GDM1 (cell line): ENCODE measurements around the gene DAPK3.
"Not testable (repeated sequence)": the region's sequence is repeated elsewhere in the genome, so short reads cannot be mapped to it uniquely, and the experiment has no call there.

Experiments
- DNase-seq: peaks from one replicate; lab custom pipeline; 2025; lab: John Stamatoyannopoulos, UW

The DAPK3 gene

GRCh38 chr19:4005436-4005835, 34.5 kb upstream of the DAPK3 start:
- not testable (repeated sequence) for DNase-seq

GRCh38 chr19:4000798-4001197, 29.9 kb upstream of the DAPK3 start:
- not testable (repeated sequence) for DNase-seq

DNA sequence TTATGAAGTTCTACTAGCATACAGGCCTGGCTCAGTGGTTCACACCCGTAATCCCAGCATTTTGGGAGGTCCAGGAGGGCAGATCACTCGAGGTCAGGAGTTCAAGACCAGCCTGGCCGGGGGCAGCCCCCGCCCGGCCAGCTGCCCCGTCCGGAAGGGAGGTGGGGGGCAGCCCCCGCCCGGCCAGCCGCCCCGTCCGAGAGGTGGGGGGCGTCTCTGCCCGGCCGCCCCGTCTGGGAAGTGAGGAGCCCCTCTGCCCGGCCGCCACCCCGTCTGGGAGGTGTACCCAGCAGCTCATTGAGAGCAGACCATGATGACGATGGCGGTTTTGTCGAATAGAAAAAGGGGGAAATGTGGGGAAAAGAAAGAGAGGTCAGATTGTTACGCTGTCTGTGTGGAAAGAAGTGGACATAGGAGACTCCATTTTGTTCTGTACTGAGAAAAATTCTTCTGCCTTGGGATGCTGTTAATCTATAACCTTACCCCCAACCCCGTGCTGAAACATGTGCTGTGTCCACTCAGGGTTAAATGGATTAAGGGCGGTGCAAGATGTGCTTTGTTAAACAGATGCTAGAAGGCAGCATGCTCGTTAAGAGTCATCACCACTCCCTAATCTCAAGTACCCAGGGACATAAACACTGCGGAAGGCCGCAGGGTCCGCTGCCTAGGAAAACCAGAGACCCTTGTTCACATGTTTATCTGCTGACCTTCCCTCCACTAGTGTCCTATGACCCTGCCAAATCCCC, 27.9 kb upstream of the DAPK3 start:
- DNase-seq: not testable (repeated sequence)

DNA sequence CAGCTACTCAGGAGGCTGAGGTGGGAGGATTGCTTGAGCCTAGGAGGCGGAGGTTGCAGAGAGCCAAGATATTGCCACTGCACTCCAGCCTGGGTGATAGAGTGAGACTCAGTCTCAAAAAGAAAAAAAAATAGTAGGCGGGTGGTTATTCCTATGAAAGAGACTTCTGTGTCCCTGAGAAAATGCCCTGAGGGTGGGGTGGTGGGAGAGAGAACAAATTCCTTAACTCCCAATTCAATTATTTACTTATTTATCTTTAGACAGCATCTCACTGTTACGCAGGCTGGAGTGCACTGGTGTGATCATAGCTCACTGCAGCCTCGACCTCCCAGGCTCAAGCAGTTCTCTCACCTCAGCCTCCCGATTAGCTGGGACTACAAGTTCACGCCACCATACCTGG, 24.7 kb upstream of the DAPK3 start:
- DNase-seq: no peak

GRCh38 chr19:3990815-3991117, 19.9 kb upstream of the DAPK3 start:
- no peak for DNase-seq

- peak; percentile 73 for DNase-seq
Observed at GRCh38 chr19:3987619-3988371, 16.9 kb upstream of the DAPK3 start.

DNA sequence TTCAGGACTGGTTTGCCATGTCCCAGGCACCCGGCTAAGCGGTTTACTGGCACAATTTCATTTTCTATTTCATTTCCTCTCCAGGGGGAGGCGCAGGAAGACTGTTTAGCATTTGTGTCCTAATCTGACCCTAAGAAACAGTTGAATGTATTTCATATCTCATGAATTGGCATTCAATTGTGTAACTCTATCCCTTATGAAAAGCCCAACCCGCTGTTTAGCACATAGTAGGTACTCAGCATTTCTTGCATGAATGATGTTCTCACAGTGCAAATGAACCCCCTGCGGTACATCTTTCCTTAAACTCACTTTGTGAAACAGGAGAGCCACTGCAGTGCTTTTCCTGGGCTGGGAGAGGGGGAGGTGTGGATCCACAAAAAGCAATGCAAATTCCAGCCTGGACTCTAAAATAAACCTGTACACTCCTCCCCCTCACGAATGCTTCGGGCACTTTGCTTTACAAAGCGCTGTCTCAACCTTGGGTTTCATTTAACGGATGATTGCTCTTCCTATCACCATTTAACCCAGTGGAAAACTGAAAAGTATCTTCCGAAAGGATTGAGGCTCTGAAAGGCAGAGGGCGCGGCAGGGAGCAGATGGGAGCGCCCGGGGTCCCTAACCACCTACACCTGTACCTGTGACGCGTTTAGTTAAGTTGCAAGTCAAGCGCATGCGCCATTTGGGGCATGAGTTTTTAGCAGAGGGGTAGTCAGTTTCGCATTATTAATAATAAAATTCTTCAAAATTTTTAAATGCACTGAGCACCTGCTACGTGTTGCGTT, 15.6 kb upstream of the DAPK3 start:
- peak; percentile 61 for DNase-seq

- no peak for DNase-seq
Observed at GRCh38 chr19:3985643-3986259, 14.9 kb upstream of the DAPK3 start.

DNA sequence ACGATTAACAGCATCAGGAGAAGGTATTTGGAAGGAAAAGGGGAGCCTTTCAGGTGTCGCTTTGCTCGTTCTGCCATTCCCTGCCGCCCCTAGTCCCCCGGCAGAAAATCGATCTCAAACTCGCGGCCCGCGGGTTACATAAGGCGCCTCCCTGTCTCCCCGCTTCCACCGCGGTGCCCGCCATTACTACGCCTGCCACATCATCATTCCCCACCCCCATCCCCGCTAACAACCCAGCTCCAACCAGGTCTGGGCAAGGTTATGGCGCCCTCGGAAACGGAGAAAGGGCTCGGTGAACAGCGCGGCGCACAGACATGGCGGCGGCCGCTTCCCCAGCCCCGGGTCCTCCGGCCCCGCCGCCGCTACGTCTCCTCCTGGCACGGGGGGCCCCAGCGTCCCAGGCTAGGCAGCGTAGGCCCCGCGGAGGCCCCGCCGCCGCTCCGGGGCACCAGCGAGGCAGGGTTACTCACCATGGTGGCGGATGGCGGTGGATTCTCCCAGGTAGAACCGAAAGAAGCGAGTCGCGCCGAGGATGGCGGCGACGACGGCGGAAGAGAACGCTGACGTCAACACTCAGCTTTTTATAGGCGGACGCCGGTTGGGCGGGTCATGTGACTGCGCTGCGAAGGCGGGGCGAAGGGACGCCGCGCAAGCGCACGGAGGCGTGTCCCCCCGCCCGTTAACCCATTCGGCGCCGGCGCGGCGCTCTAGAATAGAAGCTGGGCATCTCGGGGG, 14.2 kb upstream of the DAPK3 start, which contains the start of gene EEF2:
Gene EEF2 (minus strand): TSS at position 556 of the 735 bp plus-strand sequence. CDS start 83 bp downstream, at position 473.
- peak; percentile 81 for DNase-seq

- no peak for DNase-seq
Observed at GRCh38 chr19:3984584-3984907, 13.6 kb upstream of the DAPK3 start.

DNA sequence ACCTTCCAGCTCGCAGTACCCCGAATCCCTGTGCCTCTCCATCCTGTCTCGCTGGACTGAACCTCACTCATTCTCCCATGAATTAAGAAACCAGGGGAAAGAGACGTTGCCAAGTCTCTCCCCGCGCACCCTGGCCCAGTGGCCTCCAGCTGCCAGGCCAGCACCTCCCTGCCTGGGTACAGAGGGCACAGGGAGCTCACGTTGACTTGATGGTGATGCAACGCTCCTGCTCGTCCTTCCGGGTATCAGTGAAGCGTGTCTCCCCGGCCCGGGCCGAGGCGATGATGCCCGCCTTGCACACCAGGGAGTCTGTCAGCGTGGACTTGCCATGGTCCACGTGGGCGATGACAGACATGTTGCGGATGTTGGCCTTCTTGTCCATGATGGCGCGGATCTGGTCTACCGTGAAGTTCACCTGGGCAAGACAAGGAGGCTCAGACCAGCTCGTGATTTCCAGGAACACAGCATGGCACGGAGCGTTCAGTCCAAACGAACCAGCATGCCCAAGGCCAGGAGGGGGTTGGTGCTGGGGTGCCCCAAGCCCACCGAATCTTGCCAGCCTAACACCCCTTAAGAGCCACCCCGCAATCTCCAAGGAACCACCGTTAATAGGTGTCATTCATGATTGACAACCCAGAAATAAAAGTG, 13.2 kb upstream of the DAPK3 start:
- DNase-seq: no peak

- no peak for DNase-seq
Observed at GRCh38 chr19:3983542-3983914, 12.6 kb upstream of the DAPK3 start.

- no peak for DNase-seq
Observed at GRCh38 chr19:3982701-3983541, 12.0 kb upstream of the DAPK3 start.

DNA sequence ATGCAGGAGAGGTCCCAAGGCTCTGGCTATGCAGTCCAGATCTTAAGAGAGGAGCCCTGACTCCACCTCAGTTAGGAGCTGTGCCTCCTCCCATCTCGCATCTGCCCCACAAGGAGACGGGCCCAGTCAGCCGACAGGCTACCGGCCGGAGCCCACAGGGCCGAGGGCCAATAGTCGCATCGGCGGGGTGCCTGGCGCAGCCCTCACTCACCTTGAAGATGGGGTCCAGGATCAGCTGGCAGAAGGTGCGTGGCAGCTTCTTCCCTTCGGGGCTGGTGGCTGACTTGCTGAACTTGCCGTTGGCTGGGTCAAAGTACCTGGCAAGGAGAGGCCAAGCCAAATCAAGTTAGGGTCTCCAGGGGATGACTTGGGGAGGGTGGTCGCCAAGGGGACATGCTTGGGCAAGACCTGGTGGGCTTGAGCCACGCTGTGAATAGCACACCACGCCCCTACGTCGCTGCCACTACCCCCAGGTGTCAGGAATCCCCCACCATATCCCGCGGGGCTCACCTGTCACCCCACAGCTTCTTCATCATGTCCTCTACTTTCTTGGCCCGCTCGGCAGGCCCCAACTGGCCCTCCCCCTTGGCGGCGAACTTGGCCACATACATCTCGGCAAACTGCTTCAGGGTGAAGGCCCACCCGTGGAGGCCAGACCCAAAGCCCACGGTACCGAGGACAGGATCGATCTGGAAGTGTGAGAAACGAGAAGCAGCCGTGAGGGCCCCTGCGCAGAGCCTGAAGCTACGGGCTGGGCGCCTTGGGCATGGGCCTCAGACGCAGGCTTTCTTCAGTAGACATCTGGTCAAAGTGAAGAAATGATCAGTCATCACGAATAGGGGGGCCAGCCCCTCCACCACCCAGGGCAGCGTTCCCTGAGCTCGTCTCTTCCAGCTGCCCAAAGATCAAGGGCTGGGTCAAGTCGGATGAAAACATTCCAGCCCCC, 11.1 kb upstream of the DAPK3 start:
- no peak for DNase-seq

DNA sequence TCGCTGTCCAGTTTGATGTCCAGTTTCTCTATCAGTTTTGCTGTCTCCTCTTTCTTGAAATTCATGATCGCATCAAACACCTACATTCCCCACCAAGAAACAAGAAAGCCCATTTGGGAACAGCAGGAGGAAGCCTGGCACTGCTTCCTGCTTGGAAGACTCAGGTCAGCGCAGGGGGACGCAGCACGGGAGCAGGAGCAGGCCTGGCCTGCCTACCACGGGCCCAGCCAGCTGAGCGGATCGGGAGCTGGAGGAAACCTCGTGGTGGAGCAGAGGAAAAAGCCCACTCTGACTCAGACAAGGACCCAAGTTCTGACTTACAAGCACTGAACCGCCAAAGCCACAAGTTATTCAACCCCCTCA, 10.5 kb upstream of the DAPK3 start:
- no peak for DNase-seq

DNA sequence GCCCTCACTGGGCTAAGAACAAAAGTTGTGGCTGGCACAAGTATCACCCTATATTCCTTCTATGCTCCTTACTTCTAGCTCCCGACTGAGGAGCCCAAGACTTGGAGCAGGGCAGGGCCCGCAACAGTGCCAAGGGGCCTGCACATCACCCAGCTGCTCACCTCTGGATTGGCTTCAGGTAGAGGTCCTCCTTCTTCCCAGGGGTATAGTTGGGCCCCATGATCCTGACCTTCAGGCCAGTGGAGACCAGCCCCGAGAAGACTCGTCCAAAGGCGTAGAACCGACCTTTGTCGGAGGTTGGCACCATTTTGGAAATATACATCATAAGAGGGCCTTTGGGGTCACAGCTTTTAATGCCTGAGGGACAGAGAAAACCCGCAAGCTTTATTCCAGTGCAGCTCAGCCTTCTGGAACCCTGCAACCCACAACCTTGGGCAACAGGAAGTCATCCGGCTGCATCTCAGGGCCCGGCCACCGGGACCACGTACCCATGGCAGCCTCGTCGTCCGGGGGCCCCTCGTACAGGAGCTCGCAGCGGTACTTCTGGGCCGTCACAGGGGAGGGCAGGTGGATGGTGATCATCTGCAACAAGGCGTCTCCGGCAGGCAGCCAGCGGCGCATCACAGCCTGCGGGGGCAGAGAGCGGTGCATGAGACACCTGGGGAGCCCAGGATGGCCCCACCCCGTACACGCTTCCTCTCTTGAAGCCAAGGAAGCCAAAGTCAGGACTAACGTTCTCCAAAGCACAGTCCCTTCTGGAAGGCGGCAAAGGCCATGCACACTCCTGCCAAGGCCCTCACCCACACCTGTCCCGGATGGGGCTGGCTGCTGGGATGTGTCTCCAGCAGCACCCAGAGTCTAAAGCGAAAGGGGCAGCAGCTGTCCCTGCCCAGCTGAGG, 9.7 kb upstream of the DAPK3 start:
- DNase-seq: no peak

DNA sequence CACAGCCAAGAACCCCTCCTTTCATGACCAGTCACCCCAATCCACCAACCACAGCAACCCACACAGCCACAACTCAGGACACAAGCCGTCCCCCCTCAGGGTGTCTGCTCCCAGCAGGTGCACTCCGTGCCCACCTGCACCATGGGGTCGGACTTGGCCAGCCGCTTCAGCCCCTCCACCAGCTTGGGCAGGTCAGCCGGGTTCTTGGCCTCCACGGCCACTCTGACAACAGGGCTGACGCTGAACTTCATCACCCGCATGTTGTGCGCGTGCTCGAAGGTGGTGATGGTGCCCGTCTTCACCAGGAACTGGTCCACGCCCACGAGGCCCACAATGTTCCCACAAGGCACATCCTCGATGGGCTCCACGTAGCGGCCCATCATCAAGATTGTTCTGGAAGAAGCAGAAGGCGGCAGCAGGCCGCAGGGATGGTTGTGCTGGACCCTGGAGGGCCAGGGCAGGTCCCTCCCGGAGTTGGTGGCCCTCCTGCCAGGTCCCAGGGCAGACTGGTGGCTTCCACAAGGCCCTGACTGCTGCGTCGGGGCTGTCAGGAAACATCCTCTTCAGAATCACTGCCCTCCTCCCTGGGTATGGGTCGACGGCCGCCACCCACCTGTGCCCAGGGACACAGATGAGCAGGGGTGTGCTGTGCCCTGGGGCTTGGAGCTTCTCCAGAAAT, 8.9 kb upstream of the DAPK3 start:
- no peak for DNase-seq

DNA sequence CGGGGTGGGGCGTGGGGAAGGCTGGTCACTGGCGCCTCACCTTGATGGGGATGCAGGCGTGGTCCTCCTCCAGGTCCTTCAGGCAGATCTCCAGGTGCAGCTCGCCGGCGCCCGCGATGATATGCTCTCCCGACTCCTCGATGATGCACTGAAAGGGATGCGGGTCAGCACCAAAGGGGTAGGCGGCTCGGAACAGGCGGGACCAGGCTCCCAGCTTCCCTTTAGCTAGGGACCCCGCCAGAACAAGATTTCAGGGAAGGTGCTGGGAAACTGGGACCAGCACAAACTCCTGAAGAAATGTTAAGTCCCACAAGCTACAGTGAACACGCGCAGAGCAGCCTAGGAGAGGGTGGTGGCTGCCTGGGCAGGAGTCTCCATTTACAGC, 8.4 kb upstream of the DAPK3 start:
- DNase-seq: no peak
